GM12872 (cell line): Measurements from ENCODE around the gene CLMN.

Experiments used
- TF ChIP-seq, protein P1 (sequence below): IDR thresholded peaks from 3 replicates; pipeline ENCODE4 v1.5.1; 2011; ENCODE audit warnings: low read depth, mild to moderate bottlenecking, low read length, moderate library complexity; ENCODE audit not compliant: insufficient read depth

CLMN gene

GRCh38 chr14:95261616-95262510 lies 57.8 kb downstream of the CLMN start:
- TF ChIP-seq, protein P1, sequence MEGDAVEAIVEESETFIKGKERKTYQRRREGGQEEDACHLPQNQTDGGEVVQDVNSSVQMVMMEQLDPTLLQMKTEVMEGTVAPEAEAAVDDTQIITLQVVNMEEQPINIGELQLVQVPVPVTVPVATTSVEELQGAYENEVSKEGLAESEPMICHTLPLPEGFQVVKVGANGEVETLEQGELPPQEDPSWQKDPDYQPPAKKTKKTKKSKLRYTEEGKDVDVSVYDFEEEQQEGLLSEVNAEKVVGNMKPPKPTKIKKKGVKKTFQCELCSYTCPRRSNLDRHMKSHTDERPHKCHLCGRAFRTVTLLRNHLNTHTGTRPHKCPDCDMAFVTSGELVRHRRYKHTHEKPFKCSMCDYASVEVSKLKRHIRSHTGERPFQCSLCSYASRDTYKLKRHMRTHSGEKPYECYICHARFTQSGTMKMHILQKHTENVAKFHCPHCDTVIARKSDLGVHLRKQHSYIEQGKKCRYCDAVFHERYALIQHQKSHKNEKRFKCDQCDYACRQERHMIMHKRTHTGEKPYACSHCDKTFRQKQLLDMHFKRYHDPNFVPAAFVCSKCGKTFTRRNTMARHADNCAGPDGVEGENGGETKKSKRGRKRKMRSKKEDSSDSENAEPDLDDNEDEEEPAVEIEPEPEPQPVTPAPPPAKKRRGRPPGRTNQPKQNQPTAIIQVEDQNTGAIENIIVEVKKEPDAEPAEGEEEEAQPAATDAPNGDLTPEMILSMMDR, result no peak

- TF ChIP-seq, protein P1, result no peak
Measured at GRCh38 chr14:95260537-95261361, 59.0 kb downstream of the CLMN start.

DNA sequence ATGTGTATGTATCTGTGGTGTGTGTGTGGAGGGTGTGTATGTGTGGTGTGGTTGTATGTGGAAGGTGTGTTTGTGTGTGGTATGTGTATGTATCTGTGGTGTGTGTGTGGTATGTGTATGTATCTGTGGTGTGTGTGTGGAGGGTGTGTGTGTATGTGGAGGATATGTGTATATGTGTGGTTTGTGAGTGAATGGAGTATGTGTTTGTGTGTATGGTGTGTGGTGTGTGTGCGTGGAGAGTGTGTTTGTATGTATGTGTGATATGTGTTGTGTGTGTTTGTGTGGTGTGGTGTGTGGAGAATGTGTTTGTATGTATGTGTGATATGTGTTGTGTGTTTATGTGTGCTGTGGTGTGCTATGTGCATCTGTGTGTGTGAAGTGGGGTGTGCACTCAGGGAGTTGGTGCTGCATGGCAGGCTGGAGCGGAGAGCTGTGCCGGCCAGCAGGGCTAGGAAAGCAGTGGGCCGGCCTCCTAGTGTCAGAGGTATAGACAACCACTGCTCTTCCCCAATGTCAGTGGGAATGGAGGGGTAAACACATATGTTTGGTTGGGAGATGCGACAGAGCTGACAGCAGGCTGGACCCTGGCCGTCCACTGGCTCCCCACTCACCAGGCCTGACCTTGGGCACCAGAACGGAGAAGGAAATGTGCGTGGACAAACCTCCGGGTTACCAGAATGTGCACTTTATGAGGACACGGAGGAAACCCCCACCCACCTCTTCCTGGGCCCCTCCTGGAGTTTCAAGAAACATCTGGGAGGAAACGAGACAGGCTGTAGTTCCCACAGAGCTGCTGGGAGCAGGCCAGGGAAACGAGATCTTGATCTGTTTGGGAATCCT lies 60.7 kb downstream of the CLMN start:
- TF ChIP-seq, protein P1, result no peak

GRCh38 chr14:95258156-95258555 lies 61.6 kb downstream of the CLMN start:
- TF ChIP-seq, protein P1, result no peak

DNA sequence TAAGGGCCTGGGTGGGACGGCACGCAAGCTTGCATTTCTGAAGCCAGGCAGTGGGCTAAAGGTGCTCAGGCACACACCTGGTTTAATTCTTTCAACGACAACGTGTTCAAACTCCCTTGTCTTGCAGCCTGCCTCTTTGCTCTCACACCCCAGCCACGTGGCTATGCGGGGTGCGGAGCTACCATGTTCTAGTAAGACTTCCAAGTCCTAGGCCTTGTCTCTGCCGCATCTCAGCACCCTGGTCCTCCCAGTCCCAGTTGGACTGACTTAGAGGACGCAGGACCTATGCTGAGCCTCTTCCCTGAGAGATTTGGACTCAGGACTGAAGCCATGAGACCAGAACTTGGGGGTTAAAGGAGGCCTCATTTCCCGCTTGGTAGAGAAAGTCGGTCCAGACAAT lies 62.2 kb downstream of the CLMN start:
- TF ChIP-seq, protein P1, result no peak

GRCh38 chr14:95256776-95257060 lies 63.0 kb downstream of the CLMN start:
- TF ChIP-seq, protein P1, result no peak

DNA sequence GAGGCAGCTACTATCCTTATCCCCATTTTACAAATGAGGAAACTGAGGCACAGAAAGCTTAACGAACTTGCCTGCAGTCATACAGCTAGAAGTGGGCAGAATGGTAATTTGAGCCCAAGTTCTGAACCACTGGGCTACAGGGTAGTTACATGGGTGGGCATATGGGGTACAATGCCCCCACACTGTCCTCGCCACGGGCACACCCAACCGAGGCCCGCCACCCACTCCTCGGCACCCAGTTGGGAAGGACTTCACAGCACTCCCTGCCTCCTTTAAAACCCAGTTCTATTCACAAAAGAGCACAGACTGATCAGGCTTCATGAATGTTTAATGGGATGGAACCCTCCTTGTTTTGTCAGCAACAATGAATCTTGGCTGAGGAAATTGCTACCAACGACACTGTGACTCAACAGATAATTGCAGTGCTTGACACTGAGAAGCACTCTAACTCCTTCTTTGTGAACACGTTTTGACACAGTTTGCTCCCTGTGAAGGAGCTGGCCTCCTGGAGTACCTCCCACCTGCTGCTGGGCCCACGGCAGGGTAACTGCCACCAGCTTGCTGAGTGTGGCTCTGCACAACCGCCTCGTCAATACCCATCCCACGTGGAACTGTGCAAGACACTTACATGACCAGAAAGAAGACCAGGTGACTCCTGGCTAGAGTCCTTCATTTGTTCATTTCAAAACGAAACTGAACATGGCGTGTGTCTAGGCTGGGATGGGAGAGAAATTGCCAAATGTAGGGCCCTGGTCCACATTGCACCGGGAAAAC lies 63.5 kb downstream of the CLMN start:
- TF ChIP-seq, protein P1, result no peak
